ENCODE measurements around the gene USP38.

GRCh38 chr4:143256456-143256855, 71.7 kb downstream of the USP38 start:
- TF ChIP-seq MAX (IDR thresholded peaks at IDR 0.05; ENCODE audit: insufficient read depth, insufficient read length) (no peak), CTCF (IDR thresholded peaks at IDR 0.05; ENCODE audit: extremely low read depth in 1 of 2, insufficient read depth in 1 of 2, low read depth in 1 of 2, low read length in 2 of 2) (no peak), MYC (IDR thresholded peaks at IDR 0.05; ENCODE audit: low read depth, low read length) (no peak), POLR2AphosphoS5 (IDR thresholded peaks at IDR 0.05; ENCODE audit: insufficient read depth, low read depth, low read length) (no peak), POLR2A (IDR thresholded peaks at IDR 0.05; ENCODE audit: low read depth, low read length) (no peak), FOS (IDR thresholded peaks at IDR 0.05; ENCODE audit: borderline replicate concordance, insufficient read depth, low read length) (no peak), JUN (IDR thresholded peaks at IDR 0.05; ENCODE audit: borderline replicate concordance, insufficient read depth, insufficient read length, low read depth) (no peak)
